ENCODE data around the gene CELF4.

The CELF4 gene

DNA sequence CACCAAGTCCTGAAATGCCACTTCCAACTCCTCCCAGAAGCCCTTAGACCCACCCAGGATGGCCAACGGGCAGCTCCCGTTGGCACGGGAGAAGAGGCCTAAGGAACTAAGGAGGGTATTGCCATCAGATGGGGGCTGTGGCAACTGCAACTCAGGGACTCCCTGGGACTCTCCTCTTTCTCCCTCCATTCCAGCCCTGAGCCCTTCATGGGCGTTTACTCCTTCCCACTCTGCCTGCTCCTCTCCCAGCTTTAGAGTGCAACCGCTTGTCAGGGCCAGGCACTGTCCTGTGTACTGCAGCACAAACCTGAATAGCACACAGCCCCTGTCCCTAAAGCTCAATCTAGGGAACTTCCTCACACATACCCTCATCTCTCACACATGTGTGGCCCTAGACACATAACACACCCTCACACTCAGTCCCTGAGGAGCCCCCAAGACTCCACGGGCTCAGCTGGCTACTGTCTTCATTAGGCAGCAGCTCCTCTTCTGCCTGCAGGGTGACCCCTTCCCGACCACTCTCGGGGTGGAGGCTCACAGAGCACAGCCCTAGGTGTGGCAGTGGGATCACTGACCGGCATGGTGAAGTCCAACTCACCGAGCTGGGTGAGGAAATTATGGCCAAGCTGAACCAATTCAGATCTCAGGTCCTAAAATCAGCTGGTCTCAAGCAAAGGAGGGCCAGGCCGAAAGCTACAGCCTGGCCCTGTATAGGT lies 316.3 kb downstream of the CELF4 start:
- TF ChIP-seq CTCF (IDR thresholded peaks at IDR 0.05; ENCODE audit: extremely low read depth, missing control alignments) = no peak
- DNase-seq (ENCODE audit: low spot score) = no peak

GRCh38 chr18:37248281-37248680 lies 317.3 kb downstream of the CELF4 start:
- DNase-seq (ENCODE audit: low spot score) = no peak
- no peak for TF ChIP-seq CTCF (IDR thresholded peaks at IDR 0.05; ENCODE audit: extremely low read depth, missing control alignments)

DNA sequence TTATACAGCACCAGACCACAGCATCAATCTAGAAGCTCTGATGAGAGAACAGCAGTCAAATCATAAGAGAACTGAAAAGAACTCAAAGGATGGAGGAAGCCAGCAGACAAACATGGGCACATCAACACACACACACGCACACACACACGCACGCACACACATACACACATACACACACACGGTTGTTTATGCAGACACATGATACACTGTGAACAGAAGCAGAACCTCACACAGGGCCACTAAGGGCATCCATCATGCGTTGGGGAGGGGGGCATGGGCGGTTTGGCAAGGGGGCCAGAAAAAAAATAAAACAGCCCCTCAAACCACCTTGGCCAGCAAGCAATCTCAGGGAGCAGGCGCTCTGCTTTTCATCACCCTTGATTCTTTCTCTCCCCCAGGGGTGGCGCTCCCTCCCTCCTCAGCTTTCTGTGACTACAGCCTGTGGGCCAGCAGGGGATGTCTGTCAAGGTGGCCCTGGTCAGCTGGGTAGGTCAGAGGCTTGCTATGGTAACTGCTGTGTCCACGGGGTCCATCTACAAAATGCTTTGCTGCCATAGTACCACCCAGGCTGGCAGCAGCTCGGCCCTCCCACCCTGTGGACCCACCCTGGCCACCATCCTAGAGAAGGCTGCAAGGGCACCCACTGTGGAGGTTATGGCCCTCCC lies 318.0 kb downstream of the CELF4 start:
- TF ChIP-seq CTCF (IDR thresholded peaks at IDR 0.05; ENCODE audit: extremely low read depth, missing control alignments) = no peak
- DNase-seq (ENCODE audit: low spot score) = no peak

DNA sequence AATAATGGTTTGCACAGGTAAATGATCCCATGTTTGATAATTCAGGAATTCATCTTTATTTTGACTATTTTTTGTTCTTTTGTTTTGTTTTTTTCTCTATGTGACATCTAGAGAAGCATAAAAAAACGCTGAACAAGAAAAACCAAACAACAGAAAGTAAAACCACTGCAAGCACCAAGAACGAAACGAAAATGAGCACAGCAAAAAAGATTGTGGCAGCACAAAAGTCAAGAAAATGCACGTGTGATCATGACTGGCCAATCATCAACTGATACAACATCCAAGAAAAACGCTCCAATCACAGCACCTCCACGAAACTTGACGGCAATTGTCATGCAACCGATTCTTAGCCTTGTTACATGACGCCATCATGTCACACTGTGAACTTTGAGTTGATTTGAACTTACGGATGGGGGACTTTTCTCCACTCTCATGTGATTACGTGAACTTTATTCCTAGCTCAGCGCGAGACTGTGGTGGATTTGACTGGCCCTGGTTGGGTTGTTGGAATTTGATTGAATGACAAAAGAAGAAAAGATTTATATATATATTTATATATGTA lies 318.7 kb downstream of the CELF4 start:
- TF ChIP-seq CTCF (IDR thresholded peaks at IDR 0.05; ENCODE audit: extremely low read depth, missing control alignments) = no peak
- no peak for DNase-seq (ENCODE audit: low spot score)

DNA sequence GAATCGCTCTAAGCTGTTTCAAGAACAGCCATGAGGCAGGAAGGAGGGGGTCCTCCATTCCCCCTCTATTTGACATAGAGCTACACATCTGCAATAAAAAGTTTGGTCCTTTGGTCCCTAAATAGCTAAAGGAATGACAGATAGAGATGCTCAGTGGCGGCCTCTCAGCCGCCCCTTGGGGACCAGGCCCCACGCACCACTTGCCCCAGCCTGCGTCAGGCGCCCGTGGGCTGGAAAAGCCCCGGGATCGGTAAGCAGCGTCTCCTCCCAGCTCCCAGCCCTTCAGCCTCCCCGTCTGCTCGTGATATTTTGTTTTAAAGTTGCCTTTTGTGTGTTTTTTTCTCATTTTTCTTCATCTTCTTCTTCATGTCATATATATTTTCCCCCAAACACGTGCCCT lies 321.0 kb downstream of the CELF4 start:
- no peak for DNase-seq (ENCODE audit: low spot score)
- TF ChIP-seq CTCF (IDR thresholded peaks at IDR 0.05; ENCODE audit: extremely low read depth, missing control alignments) = no peak

DNA sequence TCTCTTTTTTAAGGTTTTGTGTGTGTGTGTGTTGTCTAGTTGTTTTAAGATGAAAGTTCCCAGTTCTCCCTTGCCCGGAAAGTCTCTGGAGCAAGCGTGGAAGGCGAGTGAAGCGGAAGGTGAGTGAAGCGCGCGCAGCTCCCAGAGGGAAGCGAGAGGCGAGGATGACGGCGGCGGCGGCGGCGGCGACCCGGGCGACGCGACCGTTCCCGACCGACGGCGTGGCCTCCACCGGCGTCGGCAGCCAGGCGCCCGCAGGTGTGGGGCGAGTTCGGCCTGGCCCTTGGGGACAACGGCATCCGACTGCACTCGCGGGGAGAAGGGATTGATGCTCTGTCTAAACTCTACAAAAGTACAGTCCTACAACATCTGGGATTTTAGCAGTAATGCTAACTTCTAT lies 321.9 kb downstream of the CELF4 start:
- DNase-seq (ENCODE audit: low spot score) = no peak
- no peak for TF ChIP-seq CTCF (IDR thresholded peaks at IDR 0.05; ENCODE audit: extremely low read depth, missing control alignments)

- TF ChIP-seq CTCF (IDR thresholded peaks at IDR 0.05; ENCODE audit: extremely low read depth, missing control alignments) = no peak
- DNase-seq (ENCODE audit: low spot score) = no peak
Observed at GRCh38 chr18:37242826-37243560, 322.6 kb downstream of the CELF4 start.
